Endothelial cell of umbilical vein (primary cell): ENCODE measurements around the gene HIGD2B. TPM values are rescaled to one million over a fixed set of nuclear protein-coding genes. Genes with fewer than 3 reads are reported as not detected.

Experiments used
- BruUV-seq: library from RNA; stranded (reverse); fragments of 400-500 nt; replicated peaks from 2 replicates; lab custom pipeline; 2021; lab: Mats Ljungman, UMichigan
- CTCF ChIA-PET: fragments of 300-600, 350-600 bp; sonication (Branson Sonifier 250); formaldehyde crosslinking; loops from one replicate; lab custom pipeline; 2021; ENCODE audit warnings: antibody characterized with exemption, inconsistent platforms; lab: Charles Lee
- POLR2A ChIA-PET: fragments of 300-600, 350-600 bp; sonication (Branson Sonifier 250); formaldehyde crosslinking; loops from one replicate; lab custom pipeline; 2021; ENCODE audit warnings: antibody characterized with exemption, inconsistent platforms; lab: Charles Lee
- DNase-seq: peaks from one replicate; pipeline ENCODE4 v3.0.0-alpha.2; 2011; ENCODE audit warnings: low read depth, low spot score
- FAIRE-seq: peaks from 2 replicates; lab custom pipeline; 2011; peaks lifted over from hg19 to GRCh38; lab: Jason Lieb, UNC
- H2AFZ ChIP-seq: 2 replicates; pipeline ENCODE4 v1.6.0; 2012; ENCODE audit warnings: low read depth, low read length, control low read depth, inconsistent platforms
- H3K27ac ChIP-seq: 2 replicates; pipeline ENCODE4 v1.5.1; 2011; ENCODE audit warnings: low read depth, mild to moderate bottlenecking, control low read depth, low read length, moderate library complexity; ENCODE audit not compliant: insufficient read depth
- H3K27me3 ChIP-seq, 2 experiments: 2 replicates each; pipeline versions ENCODE4 v1.6.0 to v1.6.1; 2011; ENCODE audit warnings: low read length in 2 of 2, mixed read lengths in 1 of 2; ENCODE audit not compliant: control insufficient read depth in 2 of 2, insufficient read depth in 2 of 2
- H3K36me3 ChIP-seq, 2 experiments: 2 replicates in 1 of 2; 3 replicates in 1 of 2; pipeline ENCODE4 v1.5.1; 2011; ENCODE audit warnings: low read length in 2 of 2, mild to moderate bottlenecking in 1 of 2, moderate library complexity in 1 of 2; ENCODE audit not compliant: control insufficient read depth in 2 of 2, insufficient read depth in 2 of 2; ENCODE audit errors: extremely low read depth in 1 of 2
- H3K4me1 ChIP-seq: 3 replicates; pipeline ENCODE4 v1.5.1; 2011; ENCODE audit warnings: mild to moderate bottlenecking, low read length; ENCODE audit not compliant: control insufficient read depth, insufficient read depth; ENCODE audit errors: extremely low read depth
- H3K4me2 ChIP-seq: 2 replicates; pipeline ENCODE4 v1.6.1; 2011; ENCODE audit warnings: low read length, control low read depth, mixed read lengths; ENCODE audit not compliant: insufficient read depth
- H3K4me3 ChIP-seq, 3 experiments: fragments of 200-600 bp in 1 of 3; sonication (generic), shearing (Covaris generic) in 1 of 3; replicated peaks in 1 of 3; 2 replicates each; pipeline ENCODE4 v1.5.1; 2011 to 2016; ENCODE audit warnings: control low read depth in 3 of 3, low read length in 3 of 3, mild to moderate bottlenecking in 2 of 3, inconsistent platforms in 1 of 3, low read depth in 1 of 3, moderate library complexity in 1 of 3; ENCODE audit not compliant: insufficient read depth in 1 of 3
- H3K79me2 ChIP-seq: 2 replicates; pipeline ENCODE4 v1.6.0; 2012; ENCODE audit warnings: low read length, inconsistent platforms; ENCODE audit not compliant: control insufficient read depth, insufficient read depth
- H3K9ac ChIP-seq: replicated peaks from 2 replicates; pipeline ENCODE3; 2011; ENCODE audit warnings: low read length, control low read depth; ENCODE audit not compliant: insufficient read depth; ENCODE audit errors: extremely low read depth
- H3K9me1 ChIP-seq: replicated peaks from 3 replicates; pipeline ENCODE4 v1.6.0; 2011; ENCODE audit warnings: mild to moderate bottlenecking, low read length; ENCODE audit not compliant: control insufficient read depth, insufficient read depth; ENCODE audit errors: extremely low read depth
- H3K9me3 ChIP-seq: replicated peaks from 2 replicates; pipeline ENCODE4 v1.5.1; 2012; ENCODE audit warnings: low read length, inconsistent platforms; ENCODE audit not compliant: control insufficient read depth, insufficient read depth
- H4K20me1 ChIP-seq: replicated peaks from 2 replicates; pipeline ENCODE3; 2011; ENCODE audit warnings: mild to moderate bottlenecking, low read length; ENCODE audit not compliant: control insufficient read depth, insufficient read depth; ENCODE audit errors: extremely low read depth
- CTCF ChIP-seq, 2 donors: IDR thresholded peaks; 1 replicate in 1 of 2; 2 replicates in 1 of 2; pipeline ENCODE4 v1.5.1; 2011; ENCODE audit warnings: low read length in 2 of 2, mild to moderate bottlenecking in 2 of 2, moderate library complexity in 2 of 2, control low read depth in 1 of 2, inconsistent platforms in 1 of 2, low read depth in 1 of 2; ENCODE audit not compliant: insufficient read depth in 1 of 2; ENCODE audit errors: extremely low read depth in 1 of 2
- EZH2 ChIP-seq: IDR thresholded peaks from 2 replicates; pipeline ENCODE4 v1.6.1; 2012; ENCODE audit warnings: borderline replicate concordance, low read depth, mild to moderate bottlenecking, moderate library complexity, low read length, inconsistent platforms; ENCODE audit not compliant: severe bottlenecking
- FOS ChIP-seq: IDR thresholded peaks from 2 replicates; pipeline ENCODE4 v1.6.1; 2011; ENCODE audit warnings: mild to moderate bottlenecking, low read length, moderate library complexity, borderline replicate concordance; ENCODE audit not compliant: insufficient read depth
- GATA2 ChIP-seq: IDR thresholded peaks from 2 replicates; pipeline ENCODE4 v1.7.0; 2011; ENCODE audit warnings: low read depth, mild to moderate bottlenecking, moderate library complexity, mixed read lengths, low read length; ENCODE audit not compliant: insufficient read length, insufficient read depth
- JUN ChIP-seq: IDR thresholded peaks from 2 replicates; pipeline ENCODE4 v1.6.1; 2011; ENCODE audit warnings: borderline replicate concordance, low read depth; ENCODE audit not compliant: insufficient read length, insufficient read depth
- MYC ChIP-seq: IDR thresholded peaks from one replicate; pipeline ENCODE4 v1.6.1; 2011; ENCODE audit warnings: mild to moderate bottlenecking, low read depth, low read length
- POLR2AphosphoS5 ChIP-seq: IDR thresholded peaks from 2 replicates; pipeline ENCODE4 v1.6.1; 2012; ENCODE audit warnings: low read depth, mild to moderate bottlenecking, control low read depth, low read length, moderate library complexity; ENCODE audit not compliant: insufficient read depth
- dilution Hi-C: fragments of 300-500 bp; cut with MboI; formaldehyde crosslinking; loops from one replicate; pipeline ENCODE4 v1.15.0; 2019; ENCODE audit warnings: low sequenced_read_pairs; ENCODE audit not compliant: extremely low pct_ligation_motif_present
- intact Hi-C: fragments of 100-400 bp; cut with micrococcal nuclease; formaldehyde crosslinking; loops from one replicate; pipeline ENCODE4 v1.10.0; 2022
- polyA plus RNA-seq, 4 experiments: library from polyadenylated mRNA; depleted of rRNA in 3 of 4; stranded (reverse) in 3 of 4; unstranded in 1 of 4; fragments of >200 nt; gene quantifications; 2 replicates each; pipeline versions ENCODE4 v1.2.1 to v1.2.3, GENCODE V29; 2011 to 2012; ENCODE audit warnings: missing spikeins in 1 of 4
- total RNA-seq: library from RNA; stranded (reverse); gene quantifications from 2 replicates; pipeline ENCODE4 v1.2.3, GENCODE V29; 2021

Gene HIGD2B
- total and polyA plus RNA-seq, 2 donors (not counting 3 experiments of a cell fraction or from before 2014, with no cell fraction given), result not detected

GRCh38 chr15:72725446-72725845 is 39.5 kb upstream of the HIGD2B start:
- H3K9me3 ChIP-seq, result no peaks in the 10 kb centered on the region
- intact Hi-C loops, result no loop called here
- DNase-seq (no peak), FAIRE-seq (no peak)
- H4K20me1 ChIP-seq, result no peaks in the 10 kb centered on the region
- no peaks in the 10 kb centered on the region for H3K4me1 ChIP-seq
- H3K27me3 ChIP-seq, result no peaks in the 10 kb centered on the region
- H2AFZ ChIP-seq, result no peak overlapping the region
- no TSS peak for BruUV-seq
- ChIA-PET POLR2A (no interaction called here), CTCF (no interaction called here)
- no peak overlapping the region for H3K9ac ChIP-seq
- no peak overlapping the region for H3K27ac ChIP-seq
- H3K79me2 ChIP-seq, result no peaks in the 10 kb centered on the region
- no peaks in the 10 kb centered on the region for H3K36me3 ChIP-seq
- H3K9me1 ChIP-seq, result no peaks in the 10 kb centered on the region
- H3K4me3 ChIP-seq, result no peak overlapping the region
- H3K4me2 ChIP-seq, result no peak overlapping the region
- TF ChIP-seq JUN (no peak), EZH2 (no peak), POLR2AphosphoS5 (no peak)
- dilution Hi-C loops, result no loop called here

- Histone ChIP-seq H3K9me3 (no peaks in the 10 kb centered on the region), H3K9me1 (no peaks in the 10 kb centered on the region), H3K4me1 (no peaks in the 10 kb centered on the region), H3K4me3 (no peak overlapping the region), H3K79me2 (no peaks in the 10 kb centered on the region), H3K4me2 (no peak overlapping the region), H3K36me3 (no peaks in the 10 kb centered on the region), H3K27ac (no peak overlapping the region), H2AFZ (no peak overlapping the region), H4K20me1 (no peaks in the 10 kb centered on the region), H3K27me3 (no peaks in the 10 kb centered on the region), H3K9ac (no peak overlapping the region)
- BruUV-seq, result no TSS peak
- FAIRE-seq (no peak), DNase-seq (no peak)
- TF ChIP-seq CTCF (IDR thresholded peaks at IDR 0.05; ENCODE audit: extremely low read depth in 1 of 2, insufficient read depth in 1 of 2, low read depth in 1 of 2, low read length in 2 of 2) (no peak), MYC (no peak), GATA2 (no peak), EZH2 (no peak), POLR2AphosphoS5 (no peak), FOS (peak; percentile 10), JUN (no peak)
- dilution Hi-C loops, result no loop called here
- POLR2A ChIA-PET, result no interaction called here
- intact Hi-C loops, result loop anchor here (5.0 kb wide), 1 partner anchor 58 kb away; the partner anchor contains the start of gene ADPGK
- CTCF ChIA-PET, result interaction anchor here (0.6 to 1.6 kb wide), 3 partner anchors 11 to 129 kb away, joined by 3 to 4 read pairs (median 4); no protein-coding TSS in a partner anchor
Measured at GRCh38 chr15:72724028-72724427, 38.0 kb upstream of the HIGD2B start.
